HG02763 (cell line): ENCODE measurements around the gene FOXB1.

Experiments used
- ATAC-seq: cut with Tn5 transposase; IDR thresholded peaks from one replicate; pipeline ENCODE4 v1.9.1; 2021; ENCODE audit warnings: mild to moderate bottlenecking, moderate library complexity; ENCODE audit not compliant: unreplicated experiment

FOXB1 gene

GRCh38 chr15:60017538-60018520, 13.7 kb downstream of the FOXB1 start:
- ATAC-seq = no peak

- ATAC-seq = no peak
These were observed 16.6 kb downstream of the FOXB1 start for GRCh38 chr15:60020736-60021135.

DNA sequence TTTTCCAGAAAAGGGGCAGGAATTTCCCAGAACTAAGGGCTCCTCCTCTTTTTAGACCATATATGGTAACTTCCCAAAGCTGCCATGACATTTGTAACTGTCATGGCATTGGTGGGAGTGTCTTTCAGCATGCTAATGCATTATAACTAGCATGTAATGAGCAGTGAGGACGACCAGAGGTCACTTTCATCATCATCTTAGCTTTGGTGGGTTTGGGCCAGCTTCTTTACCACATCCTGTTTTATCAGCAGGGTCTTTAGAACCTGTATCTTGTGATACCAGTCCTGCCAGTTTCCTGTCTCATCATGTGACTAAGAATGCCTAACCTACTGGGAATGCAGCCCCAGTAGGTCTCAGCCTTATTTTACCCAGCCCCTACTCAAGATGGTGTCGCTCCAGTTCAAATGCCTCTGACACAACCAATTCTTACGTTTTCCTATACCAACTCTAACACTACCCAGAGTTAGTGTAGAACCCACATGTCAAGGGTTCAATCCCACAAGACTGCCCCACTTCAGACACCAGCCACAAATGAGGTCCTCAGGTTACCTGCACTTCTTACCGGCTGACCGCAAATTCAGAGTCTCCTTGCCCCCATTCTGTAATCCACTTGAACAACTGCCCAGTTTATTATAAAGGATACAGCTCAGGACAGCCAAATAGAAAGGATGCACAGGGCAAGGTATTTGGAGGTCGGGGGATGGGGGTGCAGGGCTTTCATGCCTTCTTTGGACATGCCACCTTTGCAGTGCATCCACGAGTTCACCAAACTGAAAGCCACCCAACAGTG, 17.7 kb downstream of the FOXB1 start:
- ATAC-seq = no peak

DNA sequence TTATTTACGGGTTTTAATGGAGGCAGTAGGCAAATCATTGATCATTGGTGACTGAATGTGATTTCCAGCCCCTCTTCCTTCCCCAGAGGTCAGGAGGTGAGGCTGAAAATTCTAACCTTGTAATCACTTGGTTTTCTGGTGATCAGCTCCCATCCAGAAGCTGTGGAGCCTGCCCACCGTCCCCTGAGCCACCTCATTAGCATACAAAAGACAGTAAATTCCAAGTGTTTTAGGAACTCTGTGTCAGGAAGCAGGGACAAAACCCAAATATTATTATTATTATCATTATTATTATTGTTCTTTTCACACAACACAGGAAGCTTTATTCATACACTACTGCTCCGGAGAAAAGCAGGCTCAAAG, 18.2 kb downstream of the FOXB1 start:
- no peak for ATAC-seq

DNA sequence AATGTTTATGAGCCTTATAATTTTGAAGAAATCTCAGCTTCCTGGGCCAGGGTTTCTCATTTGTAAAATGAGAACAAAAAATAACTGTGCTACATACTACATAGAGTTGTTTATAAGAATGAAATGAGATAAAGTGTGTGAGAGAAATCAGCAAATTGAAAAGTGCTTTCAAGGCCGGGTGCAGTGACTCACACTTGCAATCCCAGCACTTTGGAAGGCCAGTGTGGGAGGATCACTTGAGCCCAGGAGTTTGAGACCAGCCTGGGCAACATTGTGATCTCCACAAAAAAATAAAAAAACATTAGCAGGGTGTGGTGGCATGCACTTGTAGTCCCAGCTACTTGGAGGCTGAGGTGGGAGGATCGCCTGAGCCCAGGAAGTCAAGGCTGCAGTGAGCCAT, 22.4 kb downstream of the FOXB1 start:
- ATAC-seq = no peak

DNA sequence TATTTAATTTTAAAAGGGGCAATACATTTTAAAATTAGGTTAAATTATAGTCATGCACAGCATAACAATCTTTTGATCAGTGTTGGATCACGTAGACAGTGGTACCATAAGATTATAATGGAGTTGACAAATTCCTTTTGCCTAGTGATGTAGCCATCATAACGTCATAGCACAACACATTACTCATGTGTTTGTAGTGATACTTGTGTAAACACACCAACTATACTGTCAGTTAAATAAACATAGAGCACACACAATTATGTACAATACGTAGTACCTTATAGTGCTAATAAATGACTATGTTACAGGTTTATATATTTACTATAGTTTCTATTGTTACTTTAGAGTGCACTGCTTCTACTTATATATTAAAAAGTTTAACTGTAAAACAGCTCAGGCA, 31.2 kb downstream of the FOXB1 start:
- no peak for ATAC-seq

GRCh38 chr15:60039316-60039715, 35.2 kb downstream of the FOXB1 start:
- no peak for ATAC-seq

DNA sequence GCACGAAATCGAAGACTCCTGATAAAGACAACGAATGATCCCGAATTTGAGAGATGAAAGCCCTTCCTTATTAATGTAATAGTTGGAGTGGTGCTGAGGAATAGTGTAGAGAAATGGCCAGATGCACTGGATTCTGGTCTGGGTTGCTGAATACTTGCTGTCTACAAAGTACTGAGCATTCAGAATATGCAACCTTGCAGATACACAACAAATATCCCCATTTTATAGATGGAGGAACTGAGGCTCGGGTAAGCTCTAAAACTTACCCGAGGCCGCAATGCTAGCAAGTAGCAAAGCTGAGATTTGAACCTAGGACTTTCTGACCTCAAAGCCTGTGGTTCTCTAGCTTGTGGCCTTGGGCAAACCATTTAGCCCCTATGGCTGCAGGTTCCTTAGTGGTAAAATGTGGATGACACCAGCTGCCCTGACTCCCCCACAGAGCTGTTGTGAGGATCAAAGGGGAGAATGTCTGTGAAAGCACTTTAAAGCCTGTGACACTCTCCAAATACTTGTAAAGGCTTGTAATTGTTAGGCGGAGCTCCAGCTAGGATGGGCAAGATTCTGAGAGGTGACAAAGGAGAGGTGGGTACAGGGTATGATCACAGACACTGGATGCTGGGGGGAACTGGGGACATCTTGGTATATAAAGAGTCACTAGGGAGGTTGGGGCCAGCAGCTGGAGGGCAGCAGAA, 39.8 kb downstream of the FOXB1 start:
- ATAC-seq = no peak

- ATAC-seq = no peak
These were observed 40.6 kb downstream of the FOXB1 start for GRCh38 chr15:60044636-60045270.

DNA sequence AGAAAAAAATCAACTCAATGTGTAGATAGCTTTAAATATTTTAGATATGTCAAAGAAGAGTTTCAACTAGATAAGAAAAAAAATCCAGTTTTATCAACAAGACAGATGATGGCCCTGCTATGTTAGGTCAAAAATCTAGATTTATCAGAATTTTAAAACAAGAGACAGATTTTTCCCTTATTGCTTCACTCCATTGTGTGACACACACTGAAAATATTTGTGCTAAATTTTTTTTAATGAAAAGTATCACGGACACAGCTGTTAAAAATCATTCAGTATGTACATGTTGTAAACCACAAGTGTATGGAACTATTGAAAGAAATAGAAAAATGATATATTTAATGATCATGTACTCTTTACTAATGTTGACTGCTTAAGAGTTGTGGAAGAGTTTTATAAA, 43.6 kb downstream of the FOXB1 start:
- ATAC-seq = no peak

DNA sequence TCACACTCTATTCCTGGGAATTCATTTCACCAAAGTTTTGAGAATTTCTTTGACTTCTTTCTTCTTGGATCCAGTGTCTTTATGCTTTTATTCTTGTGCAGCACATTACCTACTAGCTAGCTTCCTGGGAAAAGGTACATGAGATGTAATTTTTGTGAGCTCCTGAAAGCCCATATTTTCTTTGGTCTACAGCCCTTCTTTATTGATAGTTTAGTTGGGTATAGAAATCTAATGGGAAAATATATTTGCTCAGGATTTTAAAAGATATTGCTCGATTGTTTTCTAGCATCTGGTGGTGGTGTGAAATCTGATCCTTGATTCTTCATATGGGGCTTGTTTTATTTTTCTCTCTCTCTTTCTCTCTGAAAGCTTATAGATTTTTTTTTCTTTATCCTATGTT, 45.8 kb downstream of the FOXB1 start:
- ATAC-seq = no peak

GRCh38 chr15:60052796-60053195, 48.7 kb downstream of the FOXB1 start:
- ATAC-seq = no peak

DNA sequence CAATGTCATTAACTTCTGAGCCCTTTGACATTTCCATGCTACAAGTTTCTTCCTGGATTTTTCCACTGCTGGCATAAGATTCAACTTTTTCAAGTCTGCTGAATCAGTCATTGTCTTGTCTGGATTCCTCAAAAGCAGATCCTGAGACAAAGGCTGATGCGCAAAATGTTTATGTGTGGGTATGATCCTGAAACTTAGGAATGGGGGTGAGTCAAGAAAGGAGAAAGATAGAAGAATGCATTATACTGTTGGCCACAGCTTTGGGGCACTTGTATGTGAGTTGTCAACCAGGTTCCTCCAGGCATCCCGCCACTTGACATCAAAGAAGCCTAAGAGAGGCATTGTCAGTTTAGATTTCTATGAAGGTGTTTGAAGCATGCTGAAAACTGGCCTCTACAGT, 50.4 kb downstream of the FOXB1 start:
- ATAC-seq = no peak
